ENCODE results near the gene KCTD16. TPM values are rescaled to one million over a fixed set of nuclear protein-coding genes. Genes with fewer than 3 reads are reported as not detected.

The KCTD16 gene
- total and polyA plus RNA-seq, 4 donors: 0.13 to 3.3 (median 2.7) TPM; not detected in 1

DNA sequence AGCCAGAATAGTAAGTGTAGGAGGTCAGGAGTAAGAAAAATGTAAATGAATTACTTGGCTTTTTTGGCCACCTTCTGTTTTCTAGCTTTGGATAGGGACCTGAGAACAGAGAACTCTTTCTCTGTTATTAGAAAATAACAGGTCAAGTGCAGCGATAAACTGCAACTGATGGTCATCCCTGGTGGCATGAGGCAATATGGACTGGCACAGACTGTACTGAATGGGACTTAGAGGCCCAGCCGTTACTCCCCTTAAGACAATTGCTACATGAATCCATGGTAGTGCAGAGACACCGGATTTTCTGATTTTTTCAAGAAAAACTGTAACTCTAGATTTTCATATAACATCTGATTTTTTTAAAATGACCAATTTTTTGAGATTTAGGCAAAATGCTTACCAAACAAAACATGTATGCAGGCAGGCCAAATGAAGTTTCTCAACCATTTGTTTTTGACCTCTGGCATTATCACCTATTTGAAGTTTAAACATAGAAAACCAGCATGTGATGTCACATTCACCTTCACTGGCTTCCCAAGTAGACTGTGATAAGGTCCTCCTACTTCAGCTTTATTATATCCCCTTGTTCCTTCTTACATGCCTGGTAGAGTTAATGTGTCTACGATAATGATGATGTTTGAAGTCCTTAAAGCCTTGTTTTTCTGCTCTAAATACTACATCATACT, 262.6 kb downstream of the KCTD16 start:
- ATAC-seq (ENCODE audit: low FRiP score) (no peak), DNase-seq (no peak)
- 94% methylated on average over 4 of the region's 4 CpGs for WGBS, 2 donors
- intact Hi-C loops (cut with DNase I): no loop called here
- H3K27me3 ChIP-seq (ENCODE audit: control insufficient read depth in 1 of 2, insufficient read depth in 2 of 2, low read length in 1 of 2): no peaks in the 10 kb centered on the region
- H3K4me1 ChIP-seq (ENCODE audit: control insufficient read depth in 1 of 2, insufficient read depth in 2 of 2, low read length in 2 of 2): no peaks in the 10 kb centered on the region
- no peaks in the 10 kb centered on the region for H3K9me3 ChIP-seq (ENCODE audit: control insufficient read depth, low read length)
- no peak overlapping the region for H3K27ac ChIP-seq (ENCODE audit: low read depth in 1 of 2, low read length in 2 of 2)
- no peaks in the 10 kb centered on the region for H3K36me3 ChIP-seq (ENCODE audit: control insufficient read depth in 1 of 2, insufficient read depth in 2 of 2, low read length in 1 of 2)
- H3K4me3 ChIP-seq (ENCODE audit: low read length in 2 of 2): no peak overlapping the region

GRCh38 chr5:144433893-144434292, 263.2 kb downstream of the KCTD16 start:
- H3K27me3 ChIP-seq (ENCODE audit: control insufficient read depth in 1 of 2, insufficient read depth in 2 of 2, low read length in 1 of 2): no peaks in the 10 kb centered on the region
- H3K36me3 ChIP-seq (ENCODE audit: control insufficient read depth in 1 of 2, insufficient read depth in 2 of 2, low read length in 1 of 2): no peaks in the 10 kb centered on the region
- no peaks in the 10 kb centered on the region for H3K4me1 ChIP-seq (ENCODE audit: control insufficient read depth in 1 of 2, insufficient read depth in 2 of 2, low read length in 2 of 2)
- WGBS, 2 donors: 81 to 83% methylated on average over 3 of the region's 3 CpGs
- no peak overlapping the region for H3K27ac ChIP-seq (ENCODE audit: low read depth in 1 of 2, low read length in 2 of 2)
- H3K4me3 ChIP-seq (ENCODE audit: low read length in 2 of 2): no peak overlapping the region
- ATAC-seq (ENCODE audit: low FRiP score) (no peak), DNase-seq (no peak)
- intact Hi-C loops (cut with DNase I): no loop called here
- no peaks in the 10 kb centered on the region for H3K9me3 ChIP-seq (ENCODE audit: control insufficient read depth, low read length)

- no peaks in the 10 kb centered on the region for H3K27me3 ChIP-seq (ENCODE audit: control insufficient read depth in 1 of 2, insufficient read depth in 2 of 2, low read length in 1 of 2)
- no peaks in the 10 kb centered on the region for H3K36me3 ChIP-seq (ENCODE audit: control insufficient read depth in 1 of 2, insufficient read depth in 2 of 2, low read length in 1 of 2)
- peaks cover 1% of the 10 kb centered on the region for H3K9me3 ChIP-seq (ENCODE audit: control insufficient read depth, low read length)
- H3K4me3 ChIP-seq (ENCODE audit: low read length in 2 of 2): no peak overlapping the region
- H3K27ac ChIP-seq (ENCODE audit: low read depth in 1 of 2, low read length in 2 of 2): no peak overlapping the region
- DNase-seq: no peak
- intact Hi-C loops (cut with DNase I): no loop called here
- 27 to 55% methylated on average over 1 of the region's 1 CpG for WGBS, 2 donors
- H3K4me1 ChIP-seq (ENCODE audit: control insufficient read depth in 1 of 2, insufficient read depth in 2 of 2, low read length in 2 of 2): no peaks in the 10 kb centered on the region
- no peak for ATAC-seq (ENCODE audit: low FRiP score)
Measured at GRCh38 chr5:144436007-144436406, 265.3 kb downstream of the KCTD16 start.

- intact Hi-C loops (cut with DNase I): no loop called here
- no peak overlapping the region for H3K27ac ChIP-seq (ENCODE audit: low read depth in 1 of 2, low read length in 2 of 2)
- no peak for ATAC-seq (ENCODE audit: low FRiP score)
- H3K27me3 ChIP-seq (ENCODE audit: control insufficient read depth in 1 of 2, insufficient read depth in 2 of 2, low read length in 1 of 2): no peaks in the 10 kb centered on the region
- 80 to 90% methylated on average over 4 of the region's 4 CpGs for WGBS, 2 donors
- H3K4me3 ChIP-seq (ENCODE audit: low read length in 2 of 2): no peak overlapping the region
- no peak for DNase-seq
- peaks cover 1% of the 10 kb centered on the region for H3K9me3 ChIP-seq (ENCODE audit: control insufficient read depth, low read length)
- H3K36me3 ChIP-seq (ENCODE audit: control insufficient read depth in 1 of 2, insufficient read depth in 2 of 2, low read length in 1 of 2): no peaks in the 10 kb centered on the region
- H3K4me1 ChIP-seq (ENCODE audit: control insufficient read depth in 1 of 2, insufficient read depth in 2 of 2, low read length in 2 of 2): no peaks in the 10 kb centered on the region
Measured at GRCh38 chr5:144438237-144438636, 267.6 kb downstream of the KCTD16 start.

DNA sequence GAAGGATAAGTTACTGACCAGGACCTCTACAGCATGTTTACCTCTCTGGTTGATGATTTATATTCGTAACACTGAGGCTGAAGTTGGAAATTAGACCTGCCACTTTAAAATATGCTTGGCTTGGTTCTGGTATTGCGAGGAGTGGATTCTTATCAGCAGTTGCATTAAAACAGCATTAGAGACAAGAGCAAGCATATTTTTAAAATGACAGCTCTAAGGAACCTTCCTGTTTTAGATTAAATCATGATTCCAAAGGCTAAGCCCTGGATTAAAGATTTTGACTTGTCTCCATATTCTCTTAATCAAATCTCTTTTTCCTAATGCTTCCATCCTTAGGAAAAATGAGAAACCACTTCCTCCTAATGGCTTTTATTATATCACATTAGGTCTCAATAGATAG, 277.8 kb downstream of the KCTD16 start:
- Histone ChIP-seq H3K4me1 (ENCODE audit: control insufficient read depth in 1 of 2, insufficient read depth in 2 of 2, low read length in 2 of 2) (no peaks in the 10 kb centered on the region), H3K9me3 (ENCODE audit: control insufficient read depth, low read length) (no peaks in the 10 kb centered on the region), H3K27me3 (ENCODE audit: control insufficient read depth in 1 of 2, insufficient read depth in 2 of 2, low read length in 1 of 2) (no peaks in the 10 kb centered on the region), H3K36me3 (ENCODE audit: control insufficient read depth in 1 of 2, insufficient read depth in 2 of 2, low read length in 1 of 2) (no peaks in the 10 kb centered on the region), H3K4me3 (ENCODE audit: low read length in 2 of 2) (no peak overlapping the region), H3K27ac (ENCODE audit: low read depth in 1 of 2, low read length in 2 of 2) (no peak overlapping the region)
- 66 to 69% methylated on average over 2 of the region's 2 CpGs for WGBS, 2 donors
- intact Hi-C loops (cut with DNase I): no loop called here
- DNase-seq (no peak), ATAC-seq (ENCODE audit: low FRiP score) (no peak)

GRCh38 chr5:144451187-144451973, 280.7 kb downstream of the KCTD16 start:
- intact Hi-C loops (cut with DNase I): no loop called here
- WGBS, 2 donors: 84 to 91% methylated on average over 2 of the region's 2 CpGs
- Histone ChIP-seq H3K4me1 (ENCODE audit: control insufficient read depth in 1 of 2, insufficient read depth in 2 of 2, low read length in 2 of 2) (no peaks in the 10 kb centered on the region), H3K36me3 (ENCODE audit: control insufficient read depth in 1 of 2, insufficient read depth in 2 of 2, low read length in 1 of 2) (no peaks in the 10 kb centered on the region), H3K27me3 (ENCODE audit: control insufficient read depth in 1 of 2, insufficient read depth in 2 of 2, low read length in 1 of 2) (no peaks in the 10 kb centered on the region), H3K4me3 (ENCODE audit: low read length in 2 of 2) (no peak overlapping the region), H3K9me3 (ENCODE audit: control insufficient read depth, low read length) (no peaks in the 10 kb centered on the region), H3K27ac (ENCODE audit: low read depth in 1 of 2, low read length in 2 of 2) (no peak overlapping the region)
- DNase-seq (no peak), ATAC-seq (ENCODE audit: low FRiP score) (no peak)

GRCh38 chr5:144453753-144454152, 283.1 kb downstream of the KCTD16 start:
- ATAC-seq (ENCODE audit: low FRiP score): no peak
- H3K36me3 ChIP-seq (ENCODE audit: control insufficient read depth in 1 of 2, insufficient read depth in 2 of 2, low read length in 1 of 2): no peaks in the 10 kb centered on the region
- H3K9me3 ChIP-seq (ENCODE audit: control insufficient read depth, low read length): no peaks in the 10 kb centered on the region
- DNase-seq: no peak
- no peak overlapping the region for H3K4me3 ChIP-seq (ENCODE audit: low read length in 2 of 2)
- WGBS, 2 donors: 47% methylated on average over 4 of the region's 4 CpGs
- intact Hi-C loops (cut with DNase I): no loop called here
- H3K27ac ChIP-seq (ENCODE audit: low read depth in 1 of 2, low read length in 2 of 2): no peak overlapping the region
- no peaks in the 10 kb centered on the region for H3K4me1 ChIP-seq (ENCODE audit: control insufficient read depth in 1 of 2, insufficient read depth in 2 of 2, low read length in 2 of 2)
- no peaks in the 10 kb centered on the region for H3K27me3 ChIP-seq (ENCODE audit: control insufficient read depth in 1 of 2, insufficient read depth in 2 of 2, low read length in 1 of 2)

- H3K27ac ChIP-seq (ENCODE audit: low read depth in 1 of 2, low read length in 2 of 2): no peak overlapping the region
- no peaks in the 10 kb centered on the region for H3K4me1 ChIP-seq (ENCODE audit: control insufficient read depth in 1 of 2, insufficient read depth in 2 of 2, low read length in 2 of 2)
- ATAC-seq (ENCODE audit: low FRiP score): no peak
- DNase-seq: no peak
- H3K9me3 ChIP-seq (ENCODE audit: control insufficient read depth, low read length): no peaks in the 10 kb centered on the region
- H3K36me3 ChIP-seq (ENCODE audit: control insufficient read depth in 1 of 2, insufficient read depth in 2 of 2, low read length in 1 of 2): no peaks in the 10 kb centered on the region
- WGBS, 2 donors: 62 to 66% methylated on average over 3 of the region's 3 CpGs
- H3K4me3 ChIP-seq (ENCODE audit: low read length in 2 of 2): no peak overlapping the region
- no peaks in the 10 kb centered on the region for H3K27me3 ChIP-seq (ENCODE audit: control insufficient read depth in 1 of 2, insufficient read depth in 2 of 2, low read length in 1 of 2)
- intact Hi-C loops (cut with DNase I): no loop called here
Measured at GRCh38 chr5:144457160-144457559, 286.5 kb downstream of the KCTD16 start.

DNA sequence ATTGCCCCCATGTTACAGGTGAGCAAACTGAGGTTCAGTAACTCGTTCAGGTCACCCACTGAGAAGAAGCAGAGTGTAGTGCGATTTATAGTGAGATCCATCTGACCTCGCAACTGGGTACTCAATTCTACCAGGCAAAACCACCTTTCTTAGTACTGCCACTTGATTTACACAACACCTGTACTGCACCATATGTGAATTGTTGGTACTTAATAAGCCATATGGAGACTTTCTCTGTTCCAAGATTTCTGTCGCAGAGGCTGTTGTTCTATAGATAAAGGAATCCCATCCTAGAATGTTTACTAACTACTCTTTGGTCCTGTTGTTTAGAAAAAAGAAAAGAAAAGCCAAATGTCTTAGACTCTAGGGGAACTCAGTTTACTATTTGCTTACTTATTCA, 287.5 kb downstream of the KCTD16 start:
- 89 to 91% methylated on average over 4 of the region's 4 CpGs for WGBS, 2 donors
- no peak for DNase-seq
- no peak for ATAC-seq (ENCODE audit: low FRiP score)
- H3K27ac ChIP-seq (ENCODE audit: low read depth in 1 of 2, low read length in 2 of 2): no peak overlapping the region
- no peaks in the 10 kb centered on the region for H3K4me1 ChIP-seq (ENCODE audit: control insufficient read depth in 1 of 2, insufficient read depth in 2 of 2, low read length in 2 of 2)
- no peak overlapping the region for H3K4me3 ChIP-seq (ENCODE audit: low read length in 2 of 2)
- H3K9me3 ChIP-seq (ENCODE audit: control insufficient read depth, low read length): no peaks in the 10 kb centered on the region
- intact Hi-C loops (cut with DNase I): no loop called here
- H3K27me3 ChIP-seq (ENCODE audit: control insufficient read depth in 1 of 2, insufficient read depth in 2 of 2, low read length in 1 of 2): no peaks in the 10 kb centered on the region
- no peaks in the 10 kb centered on the region for H3K36me3 ChIP-seq (ENCODE audit: control insufficient read depth in 1 of 2, insufficient read depth in 2 of 2, low read length in 1 of 2)
